ENCODE results near the gene NEU1. TPM values are rescaled to one million over a fixed set of nuclear protein-coding genes. Genes with fewer than 3 reads are reported as not detected.

The NEU1 gene
- polyA plus RNA-seq, 1 donor (not counting 4 experiments of a cell fraction or from before 2014, with no cell fraction given), result 27.9 TPM

GRCh38 chr6:31815025-31815838, 47.4 kb downstream of the NEU1 start, which contains the start of the genes HSPA1A and HSPA1L:
TSS of gene HSPA1A (plus strand) at chr6:31815543. CDS start at chr6:31815757, 214 bp downstream.
TSS of gene HSPA1L (minus strand) at chr6:31815283. CDS start at chr6:31811972, 3,311 bp downstream.
- H3K9me1 ChIP-seq (ENCODE audit: control insufficient read depth, extremely low read depth, insufficient read depth, low read length), result no peaks in the 10 kb centered on the region
- peaks cover 26% of the 10 kb centered on the region for H3K79me2 ChIP-seq (ENCODE audit: control insufficient read depth, insufficient read depth, low read length)
- TF ChIP-seq, protein P1, sequence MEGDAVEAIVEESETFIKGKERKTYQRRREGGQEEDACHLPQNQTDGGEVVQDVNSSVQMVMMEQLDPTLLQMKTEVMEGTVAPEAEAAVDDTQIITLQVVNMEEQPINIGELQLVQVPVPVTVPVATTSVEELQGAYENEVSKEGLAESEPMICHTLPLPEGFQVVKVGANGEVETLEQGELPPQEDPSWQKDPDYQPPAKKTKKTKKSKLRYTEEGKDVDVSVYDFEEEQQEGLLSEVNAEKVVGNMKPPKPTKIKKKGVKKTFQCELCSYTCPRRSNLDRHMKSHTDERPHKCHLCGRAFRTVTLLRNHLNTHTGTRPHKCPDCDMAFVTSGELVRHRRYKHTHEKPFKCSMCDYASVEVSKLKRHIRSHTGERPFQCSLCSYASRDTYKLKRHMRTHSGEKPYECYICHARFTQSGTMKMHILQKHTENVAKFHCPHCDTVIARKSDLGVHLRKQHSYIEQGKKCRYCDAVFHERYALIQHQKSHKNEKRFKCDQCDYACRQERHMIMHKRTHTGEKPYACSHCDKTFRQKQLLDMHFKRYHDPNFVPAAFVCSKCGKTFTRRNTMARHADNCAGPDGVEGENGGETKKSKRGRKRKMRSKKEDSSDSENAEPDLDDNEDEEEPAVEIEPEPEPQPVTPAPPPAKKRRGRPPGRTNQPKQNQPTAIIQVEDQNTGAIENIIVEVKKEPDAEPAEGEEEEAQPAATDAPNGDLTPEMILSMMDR (optimal IDR thresholded peaks at IDR 0.05 in 1 of 3, IDR thresholded peaks at IDR 0.05 in 1 of 3, conservative IDR thresholded peaks at IDR 0.05 in 1 of 3; ENCODE audit: extremely low read depth in 1 of 3, insufficient read depth in 2 of 3, low read length in 3 of 3), result no peak
- no peak for TF ChIP-seq EZH2 (IDR thresholded peaks at IDR 0.05; ENCODE audit: low read length)
- H3K27ac ChIP-seq (ENCODE audit: control insufficient read depth, insufficient read depth, low read length), result peak within 1 kb of the TSS; percentile 84
- H3K4me2 ChIP-seq (ENCODE audit: control insufficient read depth, extremely low read depth, insufficient read depth, low read depth, low read length), result peak within 1 kb of the TSS; percentile 85
- no peaks in the 10 kb centered on the region for H3K9me3 ChIP-seq (ENCODE audit: control insufficient read depth, low read depth, low read length)
- dilution Hi-C loops (cut with MboI; ENCODE audit: extremely low pct_ligation_motif_present, low sequenced_read_pairs), result no loop called here
- no peaks in the 10 kb centered on the region for H3K27me3 ChIP-seq (ENCODE audit: control insufficient read depth, extremely low read depth, insufficient read depth, low read length)
- no peaks in the 10 kb centered on the region for H3K36me3 ChIP-seq (ENCODE audit: control insufficient read depth in 2 of 2, extremely low read depth in 1 of 2, insufficient read depth in 2 of 2, low read length in 2 of 2)
- no peak for FAIRE-seq
- H3K4me1 ChIP-seq (ENCODE audit: control insufficient read depth, extremely low read depth, insufficient read depth, low read length), result peaks cover 22% of the 10 kb centered on the region
- no peaks in the 10 kb centered on the region for H4K20me1 ChIP-seq (ENCODE audit: control insufficient read depth, extremely low read depth, insufficient read depth, low read length)
- no peak for DNase-seq (ENCODE audit: low read depth, low spot score)
- H3K9ac ChIP-seq (ENCODE audit: control insufficient read depth, extremely low read depth, insufficient read depth, low read length), result peak within 1 kb of the TSS; percentile 69
- peak within 1 kb of the TSS; percentile 70 for H2AFZ ChIP-seq (ENCODE audit: control insufficient read depth, low read length)
- peak within 1 kb of the TSS; percentile 48 to 71 (median 61) for H3K4me3 ChIP-seq (ENCODE audit: control insufficient read depth in 2 of 3, extremely low read depth in 1 of 3, insufficient read depth in 2 of 3, low read depth in 1 of 3, low read length in 3 of 3)

GRCh38 chr6:31814677-31815024, 48.0 kb downstream of the NEU1 start:
- dilution Hi-C loops (cut with MboI; ENCODE audit: extremely low pct_ligation_motif_present, low sequenced_read_pairs), result no loop called here
- H3K27me3 ChIP-seq (ENCODE audit: control insufficient read depth, extremely low read depth, insufficient read depth, low read length), result no peaks in the 10 kb centered on the region
- no peak for DNase-seq (ENCODE audit: low read depth, low spot score)

More at GRCh38 chr6:31814677-31815024, 48.0 kb downstream of the NEU1 start:
- TF ChIP-seq, protein P1 (optimal IDR thresholded peaks at IDR 0.05 in 1 of 3, IDR thresholded peaks at IDR 0.05 in 1 of 3, conservative IDR thresholded peaks at IDR 0.05 in 1 of 3; ENCODE audit: extremely low read depth in 1 of 3, insufficient read depth in 2 of 3, low read length in 3 of 3), result no peak
- no peak for TF ChIP-seq EZH2 (IDR thresholded peaks at IDR 0.05; ENCODE audit: low read length)
- peak overlapping the region; percentile 48 to 71 (median 61) for H3K4me3 ChIP-seq (ENCODE audit: control insufficient read depth in 2 of 3, extremely low read depth in 1 of 3, insufficient read depth in 2 of 3, low read depth in 1 of 3, low read length in 3 of 3)
- H3K36me3 ChIP-seq (ENCODE audit: control insufficient read depth in 2 of 2, extremely low read depth in 1 of 2, insufficient read depth in 2 of 2, low read length in 2 of 2), result no peaks in the 10 kb centered on the region
- no peak for FAIRE-seq
- H3K79me2 ChIP-seq (ENCODE audit: control insufficient read depth, insufficient read depth, low read length), result peaks cover 23% of the 10 kb centered on the region
- no peaks in the 10 kb centered on the region for H3K9me1 ChIP-seq (ENCODE audit: control insufficient read depth, extremely low read depth, insufficient read depth, low read length)
- H3K27ac ChIP-seq (ENCODE audit: control insufficient read depth, insufficient read depth, low read length), result peak overlapping the region; percentile 77
- H3K9me3 ChIP-seq (ENCODE audit: control insufficient read depth, low read depth, low read length), result no peaks in the 10 kb centered on the region
- H3K9ac ChIP-seq (ENCODE audit: control insufficient read depth, extremely low read depth, insufficient read depth, low read length), result peak overlapping the region; percentile 63
- H3K4me2 ChIP-seq (ENCODE audit: control insufficient read depth, extremely low read depth, insufficient read depth, low read depth, low read length), result peak overlapping the region; percentile 85
- H2AFZ ChIP-seq (ENCODE audit: control insufficient read depth, low read length), result peak overlapping the region; percentile 70
- H4K20me1 ChIP-seq (ENCODE audit: control insufficient read depth, extremely low read depth, insufficient read depth, low read length), result no peaks in the 10 kb centered on the region
- peaks cover 22% of the 10 kb centered on the region for H3K4me1 ChIP-seq (ENCODE audit: control insufficient read depth, extremely low read depth, insufficient read depth, low read length)

All from keratinocyte (primary cell).